Measurements from ENCODE around the gene POLR3E. TPM values are rescaled to one million over a fixed set of nuclear protein-coding genes. Genes with fewer than 3 reads are reported as not detected.
"Not testable (repeated sequence)": the region's sequence is repeated elsewhere in the genome, so short reads cannot be mapped to it uniquely, and the experiment has no call there.

Gene POLR3E
- total RNA-seq, 1 donor from 2014 or later: 102 TPM

DNA sequence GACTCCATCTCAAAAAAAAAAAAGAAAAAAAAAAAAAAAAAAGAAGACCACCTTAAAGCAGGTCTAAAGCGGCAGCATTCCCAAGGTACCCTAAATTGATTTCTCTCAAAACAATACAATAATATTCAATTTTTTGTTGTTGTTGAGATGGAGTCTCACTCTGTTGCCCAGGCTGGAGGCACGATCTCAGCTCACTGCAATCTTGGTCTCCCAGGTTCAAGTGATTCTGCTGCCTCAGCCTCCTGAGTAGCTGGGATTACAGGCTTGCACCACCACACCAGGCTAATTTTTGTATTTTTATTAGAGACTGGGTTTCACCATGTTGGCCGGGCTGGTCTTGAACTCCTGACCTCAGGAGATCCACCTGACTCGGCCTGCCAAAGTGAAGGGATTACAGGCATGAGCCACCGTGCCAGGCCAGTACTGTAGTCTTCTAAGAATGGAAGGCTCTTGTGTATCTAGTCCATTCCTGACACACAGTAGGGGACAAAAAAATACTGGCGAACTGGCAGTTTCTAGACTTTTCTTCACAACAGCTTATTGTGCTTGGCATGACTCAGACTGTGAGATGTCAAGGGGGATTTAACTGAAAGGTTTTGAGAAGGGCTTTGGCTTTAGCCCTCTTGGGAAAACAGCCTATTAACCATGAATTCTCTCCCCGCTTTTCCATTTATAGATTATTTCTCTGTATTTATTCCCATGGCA, 59.9 kb downstream of the POLR3E start:
- peak overlapping the region; percentile 91 for H3K27ac Mint-ChIP-seq
- intact Hi-C loops (cut with micrococcal nuclease): loop anchor here (1.0 kb wide), 1 partner anchor 12 kb away; no protein-coding TSS in a partner anchor
- H3K4me3 Mint-ChIP-seq: peak overlapping the region; percentile 57
- peaks cover 59% of the 10 kb centered on the region for H3K4me1 Mint-ChIP-seq
- DNase-seq: peak; percentile 75
- H3K9me3 Mint-ChIP-seq: peaks cover 3% of the 10 kb centered on the region
- peaks cover 34% of the 10 kb centered on the region for H3K36me3 Mint-ChIP-seq (ENCODE audit: low read depth)
- no peaks in the 10 kb centered on the region for H3K27me3 Mint-ChIP-seq

DNA sequence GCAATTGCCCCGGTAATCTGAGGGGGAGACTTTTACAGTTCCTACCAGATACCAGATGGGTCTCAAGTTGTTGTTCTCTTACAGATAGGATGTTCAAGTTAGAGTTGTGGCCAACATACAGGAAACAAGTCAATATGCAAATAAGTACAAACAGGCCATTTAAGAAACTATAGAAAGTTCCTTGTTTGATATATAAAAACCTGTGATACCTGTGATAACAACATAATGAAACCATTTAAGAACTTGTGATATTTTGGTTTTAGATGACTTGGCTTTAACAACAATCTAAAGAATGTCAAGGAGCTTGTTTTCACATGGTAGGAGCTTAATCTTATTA, 60.4 kb downstream of the POLR3E start:
- DNase-seq: no peak
- peaks cover 3% of the 10 kb centered on the region for H3K9me3 Mint-ChIP-seq
- peaks cover 38% of the 10 kb centered on the region for H3K36me3 Mint-ChIP-seq (ENCODE audit: low read depth)
- no peaks in the 10 kb centered on the region for H3K27me3 Mint-ChIP-seq
- H3K4me3 Mint-ChIP-seq: peak overlapping the region; percentile 57
- intact Hi-C loops (cut with micrococcal nuclease): loop anchor here (1.0 kb wide), 1 partner anchor 12 kb away; no protein-coding TSS in a partner anchor
- H3K4me1 Mint-ChIP-seq: peaks cover 56% of the 10 kb centered on the region
- H3K27ac Mint-ChIP-seq: peak overlapping the region; percentile 91

DNA sequence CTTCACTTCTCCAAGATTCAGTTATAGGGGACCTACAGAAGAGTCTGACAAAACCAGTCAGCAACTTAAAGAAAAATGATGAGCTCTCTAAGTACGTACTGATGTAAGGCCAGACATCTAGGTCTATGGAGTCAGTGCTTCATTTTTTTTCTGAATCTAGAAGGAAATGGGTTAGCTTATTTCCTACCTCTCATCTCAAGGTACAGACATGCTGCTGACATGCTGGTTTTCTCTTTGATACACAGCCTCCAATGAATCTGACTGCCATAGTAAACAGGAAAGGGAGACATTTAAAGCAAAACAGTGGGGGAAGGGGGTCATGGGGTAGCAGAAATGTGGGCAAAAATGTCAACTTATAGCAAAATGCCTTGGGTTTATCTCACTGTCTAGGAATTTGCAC, 60.8 kb downstream of the POLR3E start:
- peaks cover 41% of the 10 kb centered on the region for H3K36me3 Mint-ChIP-seq (ENCODE audit: low read depth)
- no peaks in the 10 kb centered on the region for H3K27me3 Mint-ChIP-seq
- H3K4me1 Mint-ChIP-seq: peaks cover 54% of the 10 kb centered on the region
- DNase-seq: peak; percentile 80
- intact Hi-C loops (cut with micrococcal nuclease): loop anchor here (1.0 kb wide), 1 partner anchor 11 kb away; no protein-coding TSS in a partner anchor
- peak overlapping the region; percentile 57 for H3K4me3 Mint-ChIP-seq
- H3K27ac Mint-ChIP-seq: peak overlapping the region; percentile 91
- peaks cover 3% of the 10 kb centered on the region for H3K9me3 Mint-ChIP-seq

DNA sequence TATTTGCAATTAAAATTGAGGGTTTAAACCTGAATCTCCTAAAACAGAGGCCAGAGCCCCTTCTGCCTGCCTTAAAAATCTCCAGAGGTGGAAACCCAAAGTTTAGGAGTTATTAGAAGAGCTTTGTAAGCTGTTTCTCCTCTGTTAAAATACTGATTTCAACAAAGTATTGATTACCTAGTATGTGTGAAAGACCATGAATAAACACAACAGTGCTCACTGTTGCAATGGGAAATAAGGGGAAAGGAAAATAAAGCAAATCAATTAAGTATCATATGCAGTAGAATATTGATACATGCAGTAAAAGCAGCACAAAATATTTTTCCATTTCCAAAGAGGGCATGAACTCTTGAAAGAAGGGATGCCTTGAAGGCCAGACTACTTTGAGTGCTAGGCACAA, 62.5 kb downstream of the POLR3E start:
- Mint-ChIP-seq H3K4me1 (peaks cover 43% of the 10 kb centered on the region), H3K27me3 (no peaks in the 10 kb centered on the region), H3K36me3 (ENCODE audit: low read depth) (peaks cover 53% of the 10 kb centered on the region), H3K9me3 (peaks cover 3% of the 10 kb centered on the region), H3K4me3 (peak overlapping the region; percentile 61), H3K27ac (peak overlapping the region; percentile 78)
- no peak for DNase-seq
- intact Hi-C loops (cut with micrococcal nuclease): no loop called here

DNA sequence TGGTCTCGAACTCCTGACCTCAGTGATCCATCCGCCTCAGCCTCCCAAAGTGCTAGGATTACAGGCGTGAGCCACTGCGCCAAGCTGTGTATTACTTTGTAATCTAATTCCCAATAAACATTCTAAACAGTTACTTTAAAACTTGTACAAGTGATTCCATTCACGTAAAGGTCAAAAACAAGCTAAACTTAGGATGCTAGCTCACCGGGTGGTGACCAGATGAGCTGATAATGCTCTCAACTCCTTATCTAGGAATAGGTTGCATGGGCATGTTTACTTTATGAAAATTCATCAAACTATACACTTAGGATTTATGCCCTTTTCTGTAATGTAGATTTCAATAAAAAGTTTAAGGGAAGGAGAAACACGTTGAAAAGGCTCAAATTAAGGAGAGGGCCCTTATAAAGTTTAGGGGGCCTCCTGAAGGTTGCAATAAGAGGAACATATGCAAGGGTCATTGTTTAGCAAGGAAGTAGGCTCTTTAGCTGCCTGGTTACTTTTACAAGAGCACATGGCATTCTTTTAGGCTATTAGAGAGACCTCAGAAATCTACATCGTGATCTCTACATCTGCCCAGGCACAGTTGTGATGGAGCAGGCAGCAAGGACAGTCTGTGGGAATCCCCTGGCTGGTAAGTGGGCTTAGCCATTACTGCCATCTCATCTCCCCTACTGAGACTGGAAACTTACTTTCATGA, 63.9 kb downstream of the POLR3E start:
- Mint-ChIP-seq H3K4me1 (peaks cover 46% of the 10 kb centered on the region), H3K27ac (peak overlapping the region; percentile 72), H3K4me3 (no peak overlapping the region), H3K9me3 (no peaks in the 10 kb centered on the region), H3K36me3 (ENCODE audit: low read depth) (peaks cover 58% of the 10 kb centered on the region), H3K27me3 (no peaks in the 10 kb centered on the region)
- no peak for DNase-seq
- intact Hi-C loops (cut with micrococcal nuclease): no loop called here

DNA sequence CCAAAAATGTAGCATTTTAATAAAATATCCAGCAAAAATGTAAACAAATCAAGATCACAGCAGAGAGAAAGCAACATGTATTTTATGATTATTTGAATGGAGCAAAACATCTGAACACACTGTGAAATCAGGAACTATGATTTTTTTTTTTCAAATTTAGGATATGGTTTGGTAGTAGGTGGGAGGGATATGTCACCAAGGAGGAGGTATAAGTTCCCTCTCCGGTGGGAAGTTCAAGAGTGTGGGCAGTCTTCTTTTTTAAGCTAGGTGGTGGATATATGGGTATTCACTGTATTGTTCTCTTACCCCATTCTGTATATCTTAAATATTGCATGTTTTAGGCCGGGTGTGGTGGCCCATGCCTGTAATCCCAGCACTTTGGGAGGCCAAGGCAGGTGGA, 67.0 kb downstream of the POLR3E start:
- intact Hi-C loops (cut with micrococcal nuclease): no loop called here
- Mint-ChIP-seq H3K4me1 (peaks cover 50% of the 10 kb centered on the region), H3K36me3 (ENCODE audit: low read depth) (peaks cover 65% of the 10 kb centered on the region), H3K27ac (no peak overlapping the region), H3K27me3 (no peaks in the 10 kb centered on the region), H3K9me3 (no peaks in the 10 kb centered on the region), H3K4me3 (no peak overlapping the region)
- DNase-seq: no peak

DNA sequence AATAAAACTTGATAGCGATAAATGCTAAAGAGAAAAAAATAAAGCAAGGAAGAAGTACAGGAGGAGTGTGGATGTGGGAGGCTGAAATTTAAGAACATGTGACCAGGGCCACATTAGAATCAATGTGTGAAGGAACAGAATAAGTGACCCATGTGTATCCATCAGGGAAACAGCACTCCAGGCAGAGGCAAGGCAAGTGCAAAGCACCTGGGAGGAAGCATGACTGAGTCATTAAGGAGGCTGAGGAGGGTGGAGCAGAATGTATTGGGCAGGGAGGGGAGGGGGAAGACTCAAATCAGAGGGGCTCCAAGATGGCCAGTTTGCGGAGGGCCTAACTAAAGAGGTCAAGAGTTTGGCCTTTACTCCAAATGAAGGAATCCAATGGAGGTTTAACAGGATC, 69.2 kb downstream of the POLR3E start:
- Mint-ChIP-seq H3K36me3 (ENCODE audit: low read depth) (peaks cover 61% of the 10 kb centered on the region), H3K27me3 (no peaks in the 10 kb centered on the region), H3K4me3 (peak overlapping the region; percentile 2), H3K9me3 (no peaks in the 10 kb centered on the region), H3K27ac (peak overlapping the region; percentile 39), H3K4me1 (peaks cover 57% of the 10 kb centered on the region)
- DNase-seq: no peak
- intact Hi-C loops (cut with micrococcal nuclease): no loop called here

DNA sequence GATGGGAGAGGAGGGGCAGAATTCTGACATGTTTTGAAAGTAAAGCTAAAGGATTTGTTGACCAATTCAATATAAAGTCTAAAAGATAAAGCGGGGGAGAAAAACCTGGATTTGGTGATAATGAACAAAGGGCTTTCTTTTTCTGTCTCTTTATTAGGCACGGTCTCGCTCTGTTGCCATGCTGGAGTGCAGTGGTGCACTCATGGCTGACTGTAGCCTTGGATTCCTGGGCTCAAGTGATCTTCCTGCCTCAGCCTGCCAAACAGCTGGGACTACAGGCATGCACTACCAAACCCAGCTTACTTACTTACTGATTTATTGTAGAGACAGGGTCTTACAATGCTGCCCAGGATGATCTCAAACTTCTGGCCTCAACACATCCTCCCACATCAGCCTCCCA, 69.7 kb downstream of the POLR3E start:
- Mint-ChIP-seq H3K36me3 (ENCODE audit: low read depth) (peaks cover 63% of the 10 kb centered on the region), H3K27me3 (no peaks in the 10 kb centered on the region), H3K27ac (peak overlapping the region; percentile 39), H3K4me3 (no peak overlapping the region), H3K4me1 (peaks cover 60% of the 10 kb centered on the region), H3K9me3 (no peaks in the 10 kb centered on the region)
- no peak for DNase-seq
- intact Hi-C loops (cut with micrococcal nuclease): no loop called here

DNA sequence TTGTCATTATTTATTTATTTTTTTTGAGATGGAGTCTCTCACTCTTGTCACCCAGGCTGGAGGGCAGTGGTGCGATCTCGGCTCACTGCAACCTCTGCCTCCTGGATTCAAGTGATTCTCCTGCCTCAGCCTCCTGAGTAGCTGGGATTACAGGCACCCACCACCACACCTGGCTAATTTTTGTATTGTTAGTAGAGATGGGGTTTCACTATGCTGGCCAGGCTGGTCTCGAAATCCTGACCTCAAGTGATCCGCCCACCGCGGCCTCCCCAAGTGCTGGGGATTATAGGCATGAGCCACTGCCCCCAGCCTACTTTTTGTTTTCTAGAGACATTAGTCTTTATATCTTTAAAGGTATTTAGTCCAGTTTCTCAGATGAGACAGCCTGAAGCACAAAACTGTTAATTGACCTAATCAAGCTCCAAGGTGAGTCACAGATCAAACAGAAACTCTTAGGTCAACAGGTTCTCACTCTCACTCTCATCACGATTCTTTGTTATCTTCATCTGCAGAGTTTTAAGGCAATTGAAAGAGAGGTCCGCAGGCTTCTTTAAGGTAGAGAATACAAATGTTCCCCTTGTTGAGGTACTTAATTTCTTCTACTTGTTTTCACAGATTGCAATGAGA, 71.1 kb downstream of the POLR3E start:
- H3K27me3 Mint-ChIP-seq; DNase-seq; H3K4me3 Mint-ChIP-seq; H3K9me3 Mint-ChIP-seq; intact Hi-C loops (cut with micrococcal nuclease): not testable (repeated sequence)
- H3K36me3 Mint-ChIP-seq (ENCODE audit: low read depth): peaks cover 58% of the 10 kb centered on the region
- H3K27ac Mint-ChIP-seq: peak overlapping the region; percentile 53
- peaks cover 70% of the 10 kb centered on the region for H3K4me1 Mint-ChIP-seq

DNA sequence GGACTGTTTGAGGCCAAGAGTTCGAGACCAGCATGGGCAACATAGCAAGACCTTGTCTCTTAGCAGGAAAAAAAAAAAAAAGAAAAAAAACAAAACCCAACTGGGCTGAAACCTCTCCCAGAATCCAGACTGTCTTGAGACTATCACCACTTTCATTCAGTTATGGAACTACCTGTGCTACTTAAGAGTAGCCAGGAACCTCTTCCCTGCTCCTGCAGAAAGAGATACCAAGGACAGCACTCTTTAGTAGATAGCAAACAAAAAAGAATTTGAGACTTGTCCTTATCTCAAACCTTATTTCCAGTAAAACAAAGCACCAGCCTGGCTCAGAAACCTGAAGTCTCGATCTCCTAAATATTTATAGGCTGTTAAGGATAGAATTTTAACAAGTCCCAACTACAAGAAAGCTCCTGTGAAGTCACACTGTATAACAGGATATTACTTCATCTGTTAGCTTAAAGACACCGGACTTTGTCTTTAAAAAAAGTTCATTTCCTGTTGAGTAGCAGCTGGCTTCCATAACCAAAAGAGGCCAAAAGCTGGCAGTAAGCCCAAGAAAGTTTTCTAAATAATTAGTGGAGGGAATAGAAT, 72.1 kb downstream of the POLR3E start:
- peaks cover 53% of the 10 kb centered on the region for H3K36me3 Mint-ChIP-seq (ENCODE audit: low read depth)
- H3K4me1 Mint-ChIP-seq: peaks cover 69% of the 10 kb centered on the region
- intact Hi-C loops (cut with micrococcal nuclease): loop anchor here (1.0 kb wide), 1 partner anchor 12 kb away; no protein-coding TSS in a partner anchor
- no peaks in the 10 kb centered on the region for H3K27me3 Mint-ChIP-seq
- no peak for DNase-seq
- H3K4me3 Mint-ChIP-seq: peak overlapping the region; percentile 35
- H3K27ac Mint-ChIP-seq: peak overlapping the region; percentile 29
- no peaks in the 10 kb centered on the region for H3K9me3 Mint-ChIP-seq

DNA sequence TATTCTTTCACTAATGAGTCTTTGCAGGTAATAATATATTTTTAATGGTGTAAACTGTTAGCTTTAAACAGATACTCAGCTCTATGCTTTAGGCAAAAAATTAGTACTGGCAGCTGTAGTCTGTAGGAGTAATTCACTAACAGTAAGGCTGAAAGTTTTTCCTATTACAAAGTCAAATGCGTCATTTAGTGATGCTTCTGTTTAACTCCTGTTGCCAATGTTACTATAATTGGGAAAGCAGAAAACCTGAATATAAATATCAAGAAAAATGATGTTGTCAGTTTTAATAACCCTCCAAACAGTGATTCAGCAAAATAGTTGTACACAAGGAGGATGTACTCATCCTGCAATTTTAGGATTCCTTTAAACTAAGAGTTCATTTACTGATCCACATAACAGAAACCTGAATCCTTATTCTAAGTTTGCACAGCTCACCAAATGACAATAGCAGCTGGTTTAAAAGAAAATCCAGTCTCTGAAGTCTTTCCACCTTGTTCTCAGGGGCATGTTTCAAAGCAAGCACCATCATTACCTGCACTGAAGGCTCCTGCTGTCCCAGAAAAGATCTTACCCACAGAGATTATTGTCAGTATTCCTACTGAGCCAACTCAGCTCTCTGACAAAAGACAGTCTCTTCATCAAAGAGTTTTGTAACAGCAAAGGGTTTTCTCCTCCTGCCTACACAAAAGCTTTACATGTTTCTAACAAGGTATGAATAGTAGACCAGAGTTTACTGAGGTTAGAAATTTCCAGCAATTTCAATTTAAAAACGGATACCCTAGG, 73.0 kb downstream of the POLR3E start:
- Mint-ChIP-seq H3K36me3 (ENCODE audit: low read depth) (peaks cover 44% of the 10 kb centered on the region), H3K9me3 (no peaks in the 10 kb centered on the region), H3K4me1 (peaks cover 67% of the 10 kb centered on the region), H3K27ac (peak overlapping the region; percentile 62), H3K27me3 (no peaks in the 10 kb centered on the region), H3K4me3 (peak overlapping the region; percentile 98)
- DNase-seq: no peak
- intact Hi-C loops (cut with micrococcal nuclease): loop anchor here (5.0 kb wide), 1 partner anchor 33 kb away; no protein-coding TSS in a partner anchor

DNA sequence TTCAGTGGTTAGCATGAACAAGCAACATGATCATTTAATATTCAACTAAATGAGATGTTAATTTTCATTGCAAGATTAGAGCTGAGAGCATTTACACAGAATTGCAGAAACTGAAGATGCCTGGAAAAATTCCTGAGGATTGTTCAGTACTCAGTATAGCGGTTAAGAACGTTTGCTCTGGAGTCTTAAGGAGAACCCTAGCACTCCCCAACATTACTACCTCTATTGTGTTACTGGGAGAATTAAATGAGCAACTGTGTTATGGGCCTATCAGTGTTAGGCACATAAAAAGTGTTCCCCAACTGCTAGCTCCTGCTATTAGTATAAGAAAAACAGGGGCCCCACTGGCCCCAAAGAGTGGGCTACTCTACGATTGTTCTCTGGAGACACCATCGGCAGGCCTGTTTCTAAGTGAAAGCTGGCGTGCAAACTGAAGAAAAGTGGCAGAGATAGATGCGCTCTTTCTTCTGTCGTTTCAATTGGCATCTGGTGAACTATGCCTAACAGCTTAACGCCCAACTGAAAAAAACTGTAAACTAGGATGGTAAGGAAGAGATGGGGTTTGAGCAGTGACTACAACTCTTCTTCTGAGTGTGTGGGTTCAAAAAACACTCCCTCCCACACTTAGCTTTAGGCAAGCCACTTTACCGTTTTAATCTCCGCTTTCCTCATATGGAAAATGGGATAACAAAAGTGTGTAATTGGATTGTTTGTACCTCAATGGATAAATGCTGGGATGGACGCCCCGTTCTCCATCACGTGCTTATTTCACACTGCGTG, 75.9 kb downstream of the POLR3E start:
- no peaks in the 10 kb centered on the region for H3K9me3 Mint-ChIP-seq
- peaks cover 50% of the 10 kb centered on the region for H3K4me1 Mint-ChIP-seq
- DNase-seq: peak; percentile 77
- H3K27me3 Mint-ChIP-seq: peaks cover 2% of the 10 kb centered on the region
- H3K36me3 Mint-ChIP-seq (ENCODE audit: low read depth): peaks cover 27% of the 10 kb centered on the region
- H3K4me3 Mint-ChIP-seq: peak overlapping the region; percentile 98
- H3K27ac Mint-ChIP-seq: peak overlapping the region; percentile 95
- intact Hi-C loops (cut with micrococcal nuclease): loop anchor here (5.0 kb wide), 1 partner anchor 36 kb away; no protein-coding TSS in a partner anchor

Data from activated CD4-positive, alpha-beta T cell treated with anti-CD3 and anti-CD28 coated beads, Interleukin-2, amount 10 ng/mL, durations not matched to agents 24 days and 14 days (primary cell).